WTC11 (cell line): Measurements from ENCODE around the gene ZFY. TPM values are rescaled to one million over a fixed set of nuclear protein-coding genes. Genes with fewer than 3 reads are reported as not detected.

Source experiments
- ATAC-seq: fragments of 200-7000 bp; cut with Tn5 transposase; 2 replicates; pipeline ENCODE4 v1.10.0; 2021; ENCODE audit warnings: mild to moderate bottlenecking, moderate library complexity
- Bru-seq: library from RNA; stranded (reverse); fragments of 400-500 nt; gene quantifications from one replicate; lab custom pipeline; 2021; lab: Mats Ljungman, UMichigan
- CTCF ChIA-PET: fragments of 300-600 bp; sonication (Branson Sonifier 250); formaldehyde crosslinking; loops from one replicate; lab custom pipeline; 2021; ENCODE audit warnings: antibody characterized with exemption; lab: Charles Lee
- POLR2A ChIA-PET: fragments of 350-600 bp; sonication (Branson Sonifier 250); formaldehyde crosslinking; loops from one replicate; lab custom pipeline; 2021; ENCODE audit warnings: antibody characterized with exemption; lab: Charles Lee
- DNase-seq: peaks from one replicate; pipeline ENCODE4 v3.0.0; 2021; ENCODE audit warnings: low spot score
- H3K27ac Mint-ChIP-seq: 2 replicates; pipeline ENCODE4 v1.8.0; 2021; ENCODE audit warnings: mixed read lengths
- H3K27me3 Mint-ChIP-seq: 2 replicates; pipeline ENCODE4 v1.8.0; 2021; ENCODE audit warnings: low read depth, mild to moderate bottlenecking, moderate library complexity, mixed read lengths
- H3K36me3 Mint-ChIP-seq: 2 replicates; pipeline ENCODE4 v1.8.0; 2021; ENCODE audit warnings: mixed read lengths
- H3K4me1 Mint-ChIP-seq: 2 replicates; pipeline ENCODE4 v1.8.0; 2022; ENCODE audit warnings: mixed read lengths
- H3K4me3 Mint-ChIP-seq: 2 replicates; pipeline ENCODE4 v1.8.0; 2021; ENCODE audit warnings: mild to moderate bottlenecking, moderate library complexity, mixed read lengths
- H3K9me3 Mint-ChIP-seq: 2 replicates; pipeline ENCODE4 v1.8.0; 2021; ENCODE audit warnings: mixed read lengths
- ELF4 ChIP-seq: sonication (generic); formaldehyde crosslinking; IDR thresholded peaks from 2 replicates; pipeline ENCODE4 v1.8.1; 2022; ENCODE audit warnings: low read depth, mild to moderate bottlenecking, moderate library complexity, missing genetic modification reagents
- GRHL2 ChIP-seq: fragments of 250-450 bp; sonication (Bioruptor Pico); IDR thresholded peaks from 2 replicates; pipeline ENCODE4 v1.8.0; 2022; ENCODE audit warnings: mild to moderate bottlenecking, moderate library complexity; ENCODE audit not compliant: insufficient replicate concordance, severe bottlenecking
- GTF2I ChIP-seq: fragments of 250-450 bp; sonication (Bioruptor Pico); conservative IDR thresholded peaks from 2 replicates; pipeline ENCODE4 v1.4.0; 2021; ENCODE audit warnings: mild to moderate bottlenecking
- KAT7 ChIP-seq: sonication (generic); formaldehyde crosslinking; IDR thresholded peaks from 2 replicates; pipeline ENCODE4 v1.8.1; 2023; ENCODE audit warnings: missing genetic modification reagents, mild to moderate bottlenecking, borderline replicate concordance
- MXD4 ChIP-seq: fragments of 250-450 bp; sonication (Bioruptor Pico); IDR thresholded peaks from 2 replicates; pipeline ENCODE4 v1.8.0; 2021; ENCODE audit warnings: mild to moderate bottlenecking, moderate library complexity, borderline replicate concordance
- NFATC4 ChIP-seq: fragments of 250-450 bp; sonication (Bioruptor Pico); IDR thresholded peaks from 2 replicates; pipeline ENCODE4 v1.9.0; 2021; ENCODE audit warnings: mild to moderate bottlenecking
- RORB ChIP-seq: fragments of 250-450 bp; sonication (Bioruptor Pico); IDR thresholded peaks from 2 replicates; pipeline ENCODE4 v1.9.0; 2021; ENCODE audit warnings: mild to moderate bottlenecking
- ZNF263 ChIP-seq: sonication (generic); formaldehyde crosslinking; IDR thresholded peaks from 2 replicates; pipeline ENCODE4 v1.8.1; 2022; ENCODE audit warnings: low read depth, mild to moderate bottlenecking, moderate library complexity, missing genetic modification reagents
- long read RNA-seq, 3 experiments: library from RNA in 1 of 3; library from capped mRNA in 1 of 3; library from polyadenylated mRNA in 1 of 3; unstranded in 2 of 3; stranded (forward) in 1 of 3; transcript quantifications; one replicate each; pipeline ENCODE4 v2.0.0, GENCODE V29; 2021
- total RNA-seq: library from RNA; stranded (reverse); gene quantifications from 3 replicates; pipeline ENCODE4 v1.2.3, GENCODE V29; 2021
- TF ChIP-seq, protein P1 (sequence below): sonication (generic); formaldehyde crosslinking; IDR thresholded peaks from 2 replicates; pipeline ENCODE4 v1.8.0; 2022; ENCODE audit warnings: mild to moderate bottlenecking, missing genetic modification reagents
- TF ChIP-seq, protein P2 (sequence below): fragments of 250-450 bp; sonication (Bioruptor Pico); IDR thresholded peaks from 2 replicates; pipeline ENCODE4 v1.9.0; 2021; ENCODE audit warnings: mild to moderate bottlenecking
- TF ChIP-seq, protein P3 (sequence below): fragments of 200-600 bp; IDR thresholded peaks from 2 replicates; pipeline ENCODE4 v1.8.0; 2022; ENCODE audit warnings: antibody characterized with exemption
- TF ChIP-seq, protein P4 (sequence below): sonication (generic); formaldehyde crosslinking; conservative IDR thresholded peaks from 2 replicates; pipeline ENCODE4 v1.8.1; 2023; ENCODE audit warnings: mild to moderate bottlenecking, low read depth, missing genetic modification reagents, moderate library complexity
- TF ChIP-seq, protein P5 (sequence below): sonication (generic); formaldehyde crosslinking; IDR thresholded peaks from 2 replicates; pipeline ENCODE4 v1.8.1; 2022; ENCODE audit warnings: mild to moderate bottlenecking, missing genetic modification reagents, moderate library complexity, borderline replicate concordance

ZFY gene
- total RNA-seq (6.0 to 8.4 TPM (median 7.7 TPM) in 3 replicates), Bru-seq, nascent RNA (percentile 79 among the genes with signal in this experiment)
- long read RNA-seq, experiment 1, full-length matches to known transcripts = 25 of 42 reads
- long read RNA-seq, experiment 1, partial matches to known transcripts = 5 of 42 reads
- long read RNA-seq, experiment 1, other reads (novel, unspliced or antisense) = 12 of 42 reads
- long read RNA-seq, experiment 2, full-length matches to known transcripts = 3 of 8 reads
- long read RNA-seq, experiment 2, partial matches to known transcripts = 1 of 8 reads
- long read RNA-seq, experiment 2, other reads (novel, unspliced or antisense) = 4 of 8 reads
- long read RNA-seq, experiment 3, full-length matches to known transcripts = 1 of 3 reads
- long read RNA-seq, experiment 3, partial matches to known transcripts = 0 of 3 reads
- long read RNA-seq, experiment 3, other reads (novel, unspliced or antisense) = 2 of 3 reads

DNA sequence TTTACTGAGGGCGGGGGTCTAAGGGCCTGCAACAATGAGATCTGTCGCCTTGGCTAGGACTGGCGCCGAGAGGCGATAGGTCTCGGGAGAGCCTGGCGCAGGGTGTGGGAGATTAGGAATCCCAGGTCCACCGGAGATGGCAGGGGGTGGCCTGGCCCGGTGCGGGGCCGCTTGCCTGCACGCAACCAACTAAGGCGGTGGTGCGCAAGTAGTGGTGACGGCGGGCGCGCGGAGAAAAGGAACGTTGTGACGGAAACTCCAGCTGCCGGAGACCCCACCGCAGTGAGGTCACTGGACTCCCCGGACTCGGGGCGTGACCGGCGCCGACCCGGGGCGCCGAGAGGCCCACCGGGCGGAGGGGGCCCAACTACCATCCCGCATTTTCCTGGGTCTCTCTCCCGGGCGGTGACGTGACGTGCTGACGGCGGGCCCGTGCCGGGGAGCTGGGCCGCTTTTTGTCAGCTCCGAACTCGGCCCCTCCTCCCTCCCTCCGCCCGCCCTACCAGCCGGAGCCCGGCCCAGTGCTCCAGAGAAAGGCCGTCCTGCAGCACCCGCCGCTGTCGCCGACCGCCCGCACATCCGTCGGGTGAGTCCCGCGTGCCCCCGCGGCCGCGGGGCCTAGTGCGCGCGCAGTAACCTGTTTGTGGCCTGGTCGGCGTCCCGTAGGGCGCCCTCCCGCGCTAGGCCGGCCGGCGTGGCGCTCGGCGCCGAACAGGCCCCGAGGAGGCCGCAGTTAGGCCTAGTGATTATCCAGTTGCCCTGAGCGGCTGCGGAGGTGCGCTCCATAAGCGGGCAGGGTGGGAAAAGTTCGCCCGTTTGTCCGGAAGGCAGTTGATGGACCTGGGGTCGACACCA, at the start of gene ZFY:
Gene ZFY (plus strand): TSS at position 521 of the 855 bp plus-strand sequence. CDS start 18,556 bp downstream, outside the sequence.
- TF ChIP-seq GRHL2 (CRISPR knock-in tag) = no peak
- TF ChIP-seq, protein P1, sequence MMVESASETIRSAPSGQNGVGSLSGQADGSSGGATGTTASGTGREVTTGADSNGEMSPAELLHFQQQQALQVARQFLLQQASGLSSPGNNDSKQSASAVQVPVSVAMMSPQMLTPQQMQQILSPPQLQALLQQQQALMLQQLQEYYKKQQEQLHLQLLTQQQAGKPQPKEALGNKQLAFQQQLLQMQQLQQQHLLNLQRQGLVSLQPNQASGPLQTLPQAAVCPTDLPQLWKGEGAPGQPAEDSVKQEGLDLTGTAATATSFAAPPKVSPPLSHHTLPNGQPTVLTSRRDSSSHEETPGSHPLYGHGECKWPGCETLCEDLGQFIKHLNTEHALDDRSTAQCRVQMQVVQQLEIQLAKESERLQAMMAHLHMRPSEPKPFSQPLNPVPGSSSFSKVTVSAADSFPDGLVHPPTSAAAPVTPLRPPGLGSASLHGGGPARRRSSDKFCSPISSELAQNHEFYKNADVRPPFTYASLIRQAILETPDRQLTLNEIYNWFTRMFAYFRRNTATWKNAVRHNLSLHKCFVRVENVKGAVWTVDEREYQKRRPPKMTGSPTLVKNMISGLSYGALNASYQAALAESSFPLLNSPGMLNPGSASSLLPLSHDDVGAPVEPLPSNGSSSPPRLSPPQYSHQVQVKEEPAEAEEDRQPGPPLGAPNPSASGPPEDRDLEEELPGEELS (CRISPR knock-in tag) = 0 out of 2 replicates have a peak, but pooled peaks have one; percentile 24
- POLR2A ChIA-PET = interaction anchor here (0.6 kb wide), 1 partner anchor 12 kb away, joined by 3 read pairs; no protein-coding TSS in a partner anchor
- peaks cover 19% of the 10 kb centered on the region for H3K4me1 Mint-ChIP-seq
- peak; percentile 47 for ATAC-seq
- peak within 1 kb of the TSS; percentile 80 for H3K4me3 Mint-ChIP-seq
- no peaks in the 10 kb centered on the region for H3K36me3 Mint-ChIP-seq
- peak within 1 kb of the TSS; percentile 100 for H3K27ac Mint-ChIP-seq
- CTCF ChIA-PET = no interaction called here
- DNase-seq = peak; percentile 59
- no peaks in the 10 kb centered on the region for H3K27me3 Mint-ChIP-seq
- H3K9me3 Mint-ChIP-seq = no peaks in the 10 kb centered on the region

DNA sequence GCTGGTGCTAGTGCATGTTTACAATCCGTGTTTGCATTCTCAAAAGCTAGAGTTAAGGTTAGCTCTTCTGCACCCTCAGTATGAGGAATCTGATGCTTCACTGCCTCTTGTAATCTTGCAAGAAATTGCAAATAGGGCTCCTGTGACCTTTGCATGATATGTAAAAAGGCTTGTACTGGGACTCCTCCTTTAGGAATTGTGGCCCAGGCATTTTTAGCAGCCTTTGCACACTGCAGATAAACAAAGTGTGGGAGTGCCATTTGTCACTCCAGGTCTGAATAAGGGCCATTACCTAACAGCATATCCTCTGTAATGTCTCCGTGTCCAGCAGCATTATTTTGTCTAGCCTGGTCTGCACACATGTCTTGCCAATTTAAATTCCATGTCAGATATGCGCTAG, 49.3 kb upstream of the ZFY start:
- H3K27me3 Mint-ChIP-seq = peaks cover 2% of the 10 kb centered on the region; the same call in 1 of the 2 replicates
- no peak overlapping the region for H3K4me3 Mint-ChIP-seq
- DNase-seq = no peak
- TF ChIP-seq ELF4 (CRISPR knock-in tag) (no peak), RORB (CRISPR knock-in tag) (no peak), MXD4 (no peak), KAT7 (CRISPR knock-in tag) (no peak), GTF2I (CRISPR knock-in tag) (no peak), ZNF263 (CRISPR knock-in tag) (no peak), NFATC4 (CRISPR knock-in tag) (no peak)
- TF ChIP-seq, protein P2, sequence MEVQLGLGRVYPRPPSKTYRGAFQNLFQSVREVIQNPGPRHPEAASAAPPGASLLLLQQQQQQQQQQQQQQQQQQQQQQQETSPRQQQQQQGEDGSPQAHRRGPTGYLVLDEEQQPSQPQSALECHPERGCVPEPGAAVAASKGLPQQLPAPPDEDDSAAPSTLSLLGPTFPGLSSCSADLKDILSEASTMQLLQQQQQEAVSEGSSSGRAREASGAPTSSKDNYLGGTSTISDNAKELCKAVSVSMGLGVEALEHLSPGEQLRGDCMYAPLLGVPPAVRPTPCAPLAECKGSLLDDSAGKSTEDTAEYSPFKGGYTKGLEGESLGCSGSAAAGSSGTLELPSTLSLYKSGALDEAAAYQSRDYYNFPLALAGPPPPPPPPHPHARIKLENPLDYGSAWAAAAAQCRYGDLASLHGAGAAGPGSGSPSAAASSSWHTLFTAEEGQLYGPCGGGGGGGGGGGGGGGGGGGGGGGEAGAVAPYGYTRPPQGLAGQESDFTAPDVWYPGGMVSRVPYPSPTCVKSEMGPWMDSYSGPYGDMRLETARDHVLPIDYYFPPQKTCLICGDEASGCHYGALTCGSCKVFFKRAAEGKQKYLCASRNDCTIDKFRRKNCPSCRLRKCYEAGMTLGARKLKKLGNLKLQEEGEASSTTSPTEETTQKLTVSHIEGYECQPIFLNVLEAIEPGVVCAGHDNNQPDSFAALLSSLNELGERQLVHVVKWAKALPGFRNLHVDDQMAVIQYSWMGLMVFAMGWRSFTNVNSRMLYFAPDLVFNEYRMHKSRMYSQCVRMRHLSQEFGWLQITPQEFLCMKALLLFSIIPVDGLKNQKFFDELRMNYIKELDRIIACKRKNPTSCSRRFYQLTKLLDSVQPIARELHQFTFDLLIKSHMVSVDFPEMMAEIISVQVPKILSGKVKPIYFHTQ (CRISPR knock-in tag) = no peak
- TF ChIP-seq, protein P3, sequence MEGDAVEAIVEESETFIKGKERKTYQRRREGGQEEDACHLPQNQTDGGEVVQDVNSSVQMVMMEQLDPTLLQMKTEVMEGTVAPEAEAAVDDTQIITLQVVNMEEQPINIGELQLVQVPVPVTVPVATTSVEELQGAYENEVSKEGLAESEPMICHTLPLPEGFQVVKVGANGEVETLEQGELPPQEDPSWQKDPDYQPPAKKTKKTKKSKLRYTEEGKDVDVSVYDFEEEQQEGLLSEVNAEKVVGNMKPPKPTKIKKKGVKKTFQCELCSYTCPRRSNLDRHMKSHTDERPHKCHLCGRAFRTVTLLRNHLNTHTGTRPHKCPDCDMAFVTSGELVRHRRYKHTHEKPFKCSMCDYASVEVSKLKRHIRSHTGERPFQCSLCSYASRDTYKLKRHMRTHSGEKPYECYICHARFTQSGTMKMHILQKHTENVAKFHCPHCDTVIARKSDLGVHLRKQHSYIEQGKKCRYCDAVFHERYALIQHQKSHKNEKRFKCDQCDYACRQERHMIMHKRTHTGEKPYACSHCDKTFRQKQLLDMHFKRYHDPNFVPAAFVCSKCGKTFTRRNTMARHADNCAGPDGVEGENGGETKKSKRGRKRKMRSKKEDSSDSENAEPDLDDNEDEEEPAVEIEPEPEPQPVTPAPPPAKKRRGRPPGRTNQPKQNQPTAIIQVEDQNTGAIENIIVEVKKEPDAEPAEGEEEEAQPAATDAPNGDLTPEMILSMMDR = no peak
- TF ChIP-seq, protein P4, sequence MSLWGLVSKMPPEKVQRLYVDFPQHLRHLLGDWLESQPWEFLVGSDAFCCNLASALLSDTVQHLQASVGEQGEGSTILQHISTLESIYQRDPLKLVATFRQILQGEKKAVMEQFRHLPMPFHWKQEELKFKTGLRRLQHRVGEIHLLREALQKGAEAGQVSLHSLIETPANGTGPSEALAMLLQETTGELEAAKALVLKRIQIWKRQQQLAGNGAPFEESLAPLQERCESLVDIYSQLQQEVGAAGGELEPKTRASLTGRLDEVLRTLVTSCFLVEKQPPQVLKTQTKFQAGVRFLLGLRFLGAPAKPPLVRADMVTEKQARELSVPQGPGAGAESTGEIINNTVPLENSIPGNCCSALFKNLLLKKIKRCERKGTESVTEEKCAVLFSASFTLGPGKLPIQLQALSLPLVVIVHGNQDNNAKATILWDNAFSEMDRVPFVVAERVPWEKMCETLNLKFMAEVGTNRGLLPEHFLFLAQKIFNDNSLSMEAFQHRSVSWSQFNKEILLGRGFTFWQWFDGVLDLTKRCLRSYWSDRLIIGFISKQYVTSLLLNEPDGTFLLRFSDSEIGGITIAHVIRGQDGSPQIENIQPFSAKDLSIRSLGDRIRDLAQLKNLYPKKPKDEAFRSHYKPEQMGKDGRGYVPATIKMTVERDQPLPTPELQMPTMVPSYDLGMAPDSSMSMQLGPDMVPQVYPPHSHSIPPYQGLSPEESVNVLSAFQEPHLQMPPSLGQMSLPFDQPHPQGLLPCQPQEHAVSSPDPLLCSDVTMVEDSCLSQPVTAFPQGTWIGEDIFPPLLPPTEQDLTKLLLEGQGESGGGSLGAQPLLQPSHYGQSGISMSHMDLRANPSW (CRISPR knock-in tag) = no peak
- TF ChIP-seq, protein P5, sequence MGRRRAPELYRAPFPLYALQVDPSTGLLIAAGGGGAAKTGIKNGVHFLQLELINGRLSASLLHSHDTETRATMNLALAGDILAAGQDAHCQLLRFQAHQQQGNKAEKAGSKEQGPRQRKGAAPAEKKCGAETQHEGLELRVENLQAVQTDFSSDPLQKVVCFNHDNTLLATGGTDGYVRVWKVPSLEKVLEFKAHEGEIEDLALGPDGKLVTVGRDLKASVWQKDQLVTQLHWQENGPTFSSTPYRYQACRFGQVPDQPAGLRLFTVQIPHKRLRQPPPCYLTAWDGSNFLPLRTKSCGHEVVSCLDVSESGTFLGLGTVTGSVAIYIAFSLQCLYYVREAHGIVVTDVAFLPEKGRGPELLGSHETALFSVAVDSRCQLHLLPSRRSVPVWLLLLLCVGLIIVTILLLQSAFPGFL = no peak
- peaks cover 9% of the 10 kb centered on the region for H3K36me3 Mint-ChIP-seq
- ChIA-PET CTCF (no interaction called here), POLR2A (no interaction called here)
- H3K27ac Mint-ChIP-seq = peak overlapping the region; percentile 20; the same call in 1 of the 2 replicates
- no peak for ATAC-seq
- H3K4me1 Mint-ChIP-seq = peaks cover 12% of the 10 kb centered on the region
- H3K9me3 Mint-ChIP-seq = peaks cover 13% of the 10 kb centered on the region
